ENCODE measurements around the gene B3GALNT1.
A peak's percentile ranks its signal among the peaks of the same experiment; 100 is the strongest.

The B3GALNT1 gene

DNA sequence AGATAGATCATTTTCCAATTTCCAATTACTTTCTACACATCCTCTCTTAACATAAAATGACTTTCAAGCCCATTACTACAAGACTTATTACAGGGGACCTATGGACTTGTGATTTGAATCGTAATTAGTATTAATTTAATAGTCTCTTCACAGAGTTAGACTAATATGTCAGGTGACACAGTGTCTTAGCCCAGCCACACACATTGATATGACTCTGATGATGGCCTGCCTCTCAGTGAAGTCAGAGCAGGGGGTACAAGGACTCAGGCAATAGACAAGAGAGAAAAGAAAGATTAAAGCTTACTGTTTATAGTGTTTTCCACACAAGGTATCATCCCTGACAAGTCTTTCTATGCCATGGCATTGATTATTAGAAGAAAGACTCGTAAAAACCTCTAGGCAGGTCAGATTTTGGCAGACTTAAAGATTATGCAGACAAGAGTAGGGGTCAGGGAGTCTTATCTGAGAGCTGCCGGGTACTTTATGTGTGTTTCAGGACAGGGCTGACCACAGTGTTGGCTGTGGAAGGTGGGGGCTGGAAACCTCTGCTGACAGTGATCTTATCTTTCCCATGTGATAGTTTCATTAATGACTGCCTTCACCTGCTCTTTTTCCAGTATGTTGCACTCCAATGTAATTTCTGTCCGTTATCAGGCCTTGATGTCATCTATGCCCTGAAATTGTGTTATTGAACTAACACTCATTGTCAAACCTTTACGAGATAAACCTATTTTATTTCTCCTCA, 50.1 kb downstream of the B3GALNT1 start:
- POLR2A ChIA-PET = no interaction called here
- no peak for DNase-seq (ENCODE audit: extremely low spot score)
- CTCF ChIA-PET = no interaction called here
- TF ChIP-seq, protein P1, sequence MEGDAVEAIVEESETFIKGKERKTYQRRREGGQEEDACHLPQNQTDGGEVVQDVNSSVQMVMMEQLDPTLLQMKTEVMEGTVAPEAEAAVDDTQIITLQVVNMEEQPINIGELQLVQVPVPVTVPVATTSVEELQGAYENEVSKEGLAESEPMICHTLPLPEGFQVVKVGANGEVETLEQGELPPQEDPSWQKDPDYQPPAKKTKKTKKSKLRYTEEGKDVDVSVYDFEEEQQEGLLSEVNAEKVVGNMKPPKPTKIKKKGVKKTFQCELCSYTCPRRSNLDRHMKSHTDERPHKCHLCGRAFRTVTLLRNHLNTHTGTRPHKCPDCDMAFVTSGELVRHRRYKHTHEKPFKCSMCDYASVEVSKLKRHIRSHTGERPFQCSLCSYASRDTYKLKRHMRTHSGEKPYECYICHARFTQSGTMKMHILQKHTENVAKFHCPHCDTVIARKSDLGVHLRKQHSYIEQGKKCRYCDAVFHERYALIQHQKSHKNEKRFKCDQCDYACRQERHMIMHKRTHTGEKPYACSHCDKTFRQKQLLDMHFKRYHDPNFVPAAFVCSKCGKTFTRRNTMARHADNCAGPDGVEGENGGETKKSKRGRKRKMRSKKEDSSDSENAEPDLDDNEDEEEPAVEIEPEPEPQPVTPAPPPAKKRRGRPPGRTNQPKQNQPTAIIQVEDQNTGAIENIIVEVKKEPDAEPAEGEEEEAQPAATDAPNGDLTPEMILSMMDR (IDR thresholded peaks at IDR 0.05; ENCODE audit: control extremely low read depth, extremely low read depth, low read depth, missing control alignments) = no peak

DNA sequence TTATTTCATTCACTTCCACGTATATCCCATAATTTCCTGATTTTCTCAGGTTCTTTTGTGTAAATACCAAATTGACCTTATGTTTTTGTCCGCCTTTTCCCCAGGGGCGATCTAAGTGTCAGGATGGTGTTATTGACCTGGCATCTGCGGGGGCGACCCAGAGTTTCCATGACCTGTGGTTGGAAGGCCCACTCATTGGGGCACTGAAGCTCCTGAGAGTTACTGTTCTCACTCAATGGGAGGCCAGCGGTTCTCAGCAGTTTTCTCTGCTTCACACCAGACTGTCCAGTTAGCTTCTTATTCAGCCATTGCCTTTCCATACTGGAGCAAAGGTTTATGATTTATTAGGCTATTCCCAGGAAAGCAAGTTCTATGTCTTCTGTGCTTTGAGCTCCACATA, 53.3 kb downstream of the B3GALNT1 start:
- TF ChIP-seq, protein P1 (IDR thresholded peaks at IDR 0.05; ENCODE audit: control extremely low read depth, extremely low read depth, low read depth, missing control alignments) = no peak
- ChIA-PET POLR2A (no interaction called here), CTCF (interaction anchor here (0.7 to 1.2 kb wide), 2 partner anchors 10 to 110 kb away, joined by 3 read pairs; no protein-coding TSS in a partner anchor)
- DNase-seq (ENCODE audit: extremely low spot score) = no peak

DNA sequence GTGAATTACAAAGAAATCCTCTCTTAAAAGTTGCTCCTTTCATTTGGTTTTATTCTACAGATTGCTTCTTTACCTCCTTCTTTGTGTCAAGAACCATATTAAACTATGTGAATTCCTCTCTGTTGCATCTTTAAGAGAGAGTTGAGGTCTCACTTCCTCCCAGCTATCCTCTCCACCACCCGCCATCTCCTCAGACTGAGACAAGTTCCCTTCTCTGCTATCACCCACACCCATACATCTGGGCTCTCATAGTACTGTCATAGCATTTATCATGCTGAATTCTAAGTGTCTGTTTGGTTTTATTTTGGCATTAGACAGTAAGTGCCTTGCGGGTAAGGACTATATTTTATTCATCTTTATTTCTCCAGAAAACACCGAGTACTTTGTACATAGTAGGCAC, 54.2 kb downstream of the B3GALNT1 start:
- DNase-seq (ENCODE audit: extremely low spot score) = no peak
- TF ChIP-seq, protein P1 (IDR thresholded peaks at IDR 0.05; ENCODE audit: control extremely low read depth, extremely low read depth, low read depth, missing control alignments) = no peak
- ChIA-PET CTCF (no interaction called here), POLR2A (no interaction called here)

DNA sequence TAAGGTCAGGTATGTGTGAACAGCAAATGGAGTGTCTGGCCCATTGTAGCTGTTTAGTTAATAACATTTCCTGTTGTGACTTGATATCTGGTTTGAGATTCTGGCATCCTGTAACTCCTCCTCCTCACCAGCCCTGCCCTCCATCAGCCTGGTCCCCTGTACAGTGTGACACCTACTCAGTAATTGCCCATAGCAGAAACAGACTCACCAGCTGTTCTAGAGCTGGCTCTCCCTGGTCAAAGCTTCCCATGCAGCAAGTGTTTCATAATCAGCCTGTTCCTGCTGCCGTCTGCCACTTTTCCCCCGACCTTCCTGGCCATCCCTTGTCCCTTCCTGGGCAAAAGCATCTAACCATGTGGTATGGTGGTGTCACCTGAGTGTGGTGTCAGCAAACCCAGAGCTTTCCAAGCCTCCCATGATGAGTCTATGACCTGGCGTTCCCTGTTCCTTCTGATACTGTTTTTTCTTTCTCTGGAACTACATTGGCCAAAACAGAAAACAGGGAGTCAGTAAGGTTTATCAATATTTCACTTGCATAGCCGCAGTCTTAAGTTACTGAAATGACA, 55.4 kb downstream of the B3GALNT1 start:
- no peak for DNase-seq (ENCODE audit: extremely low spot score)
- CTCF ChIA-PET = no interaction called here
- TF ChIP-seq, protein P1 (IDR thresholded peaks at IDR 0.05; ENCODE audit: control extremely low read depth, extremely low read depth, low read depth, missing control alignments) = no peak
- POLR2A ChIA-PET = no interaction called here

DNA sequence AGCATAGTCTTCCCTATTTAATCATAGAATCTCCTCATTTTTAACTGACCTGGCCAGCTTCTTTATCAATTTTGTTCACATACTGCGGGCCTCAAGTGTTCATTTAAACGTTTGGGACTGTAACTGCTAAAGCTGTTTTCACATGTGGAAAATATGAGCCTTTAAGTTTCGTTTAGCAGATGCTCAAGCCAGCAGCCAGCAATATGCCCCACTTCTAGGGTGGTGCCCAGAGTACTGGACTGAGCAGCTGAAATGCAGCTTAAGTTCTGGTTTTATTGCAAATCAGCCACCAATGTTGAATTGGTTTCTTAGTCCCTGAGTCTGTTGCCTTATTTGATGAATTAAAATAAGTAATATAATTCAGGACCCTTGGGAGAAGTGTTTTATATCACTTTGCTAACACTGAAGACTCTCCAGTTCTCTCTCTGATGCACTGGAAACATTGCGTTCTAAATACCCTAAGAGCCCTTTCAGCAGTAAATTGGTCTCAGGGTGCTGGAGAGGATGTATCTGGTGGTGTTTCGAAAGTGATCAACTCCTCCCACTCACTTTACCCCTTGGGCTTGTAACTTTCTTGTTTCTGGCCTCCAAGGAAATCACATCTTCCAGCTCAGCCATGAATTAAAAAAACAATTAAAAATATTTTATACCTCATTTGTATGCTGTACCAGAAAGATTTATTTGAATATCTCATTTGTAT, 61.7 kb downstream of the B3GALNT1 start:
- peak; percentile 29 for DNase-seq (ENCODE audit: extremely low spot score)
- ChIA-PET CTCF (interaction anchor here (1.9 kb wide), 1 partner anchor 13 kb away, joined by 5 read pairs; no protein-coding TSS in a partner anchor), POLR2A (no interaction called here)
- TF ChIP-seq, protein P1 (IDR thresholded peaks at IDR 0.05; ENCODE audit: control extremely low read depth, extremely low read depth, low read depth, missing control alignments) = no peak

DNA sequence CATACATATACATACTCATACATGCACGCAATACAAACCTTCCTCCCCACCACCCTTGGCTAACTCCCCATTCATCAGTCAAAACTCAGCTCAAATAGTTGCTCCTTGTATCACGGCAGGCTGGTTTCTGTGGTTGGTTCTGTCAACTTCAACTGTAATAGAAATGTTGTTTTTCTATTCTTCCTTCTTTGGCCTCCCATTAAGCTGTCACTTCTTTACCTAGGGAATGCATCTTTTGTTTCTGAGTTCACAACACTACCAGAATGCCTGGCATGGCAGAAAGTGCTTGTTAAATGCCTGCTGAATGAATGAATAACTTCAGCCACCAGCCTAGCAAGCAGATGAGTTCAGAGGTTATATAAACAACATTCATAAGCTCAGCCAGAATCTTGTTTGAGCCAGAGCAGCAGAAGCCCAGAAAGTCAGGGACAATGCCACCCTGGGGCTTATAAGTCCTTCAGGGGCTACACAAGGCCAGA, 63.1 kb downstream of the B3GALNT1 start:
- POLR2A ChIA-PET = no interaction called here
- TF ChIP-seq, protein P1 (IDR thresholded peaks at IDR 0.05; ENCODE audit: control extremely low read depth, extremely low read depth, low read depth, missing control alignments) = no peak
- CTCF ChIA-PET = interaction anchor here (1.9 kb wide), 1 partner anchor 12 kb away, joined by 5 read pairs; no protein-coding TSS in a partner anchor
- no peak for DNase-seq (ENCODE audit: extremely low spot score)
